NCI-H146 treated with DMSO at 0.1 percent for 48 hours (cell line): ENCODE results near the gene ERVH48-1.
"Not testable (repeated sequence)": the region's sequence is repeated elsewhere in the genome, so short reads cannot be mapped to it uniquely, and the experiment has no call there.

ENCODE experiments used
- DNase-seq: peaks from one replicate; lab custom pipeline; 2025; ENCODE audit not compliant: unreplicated experiment; lab: John Stamatoyannopoulos, UW

ERVH48-1 gene

DNA sequence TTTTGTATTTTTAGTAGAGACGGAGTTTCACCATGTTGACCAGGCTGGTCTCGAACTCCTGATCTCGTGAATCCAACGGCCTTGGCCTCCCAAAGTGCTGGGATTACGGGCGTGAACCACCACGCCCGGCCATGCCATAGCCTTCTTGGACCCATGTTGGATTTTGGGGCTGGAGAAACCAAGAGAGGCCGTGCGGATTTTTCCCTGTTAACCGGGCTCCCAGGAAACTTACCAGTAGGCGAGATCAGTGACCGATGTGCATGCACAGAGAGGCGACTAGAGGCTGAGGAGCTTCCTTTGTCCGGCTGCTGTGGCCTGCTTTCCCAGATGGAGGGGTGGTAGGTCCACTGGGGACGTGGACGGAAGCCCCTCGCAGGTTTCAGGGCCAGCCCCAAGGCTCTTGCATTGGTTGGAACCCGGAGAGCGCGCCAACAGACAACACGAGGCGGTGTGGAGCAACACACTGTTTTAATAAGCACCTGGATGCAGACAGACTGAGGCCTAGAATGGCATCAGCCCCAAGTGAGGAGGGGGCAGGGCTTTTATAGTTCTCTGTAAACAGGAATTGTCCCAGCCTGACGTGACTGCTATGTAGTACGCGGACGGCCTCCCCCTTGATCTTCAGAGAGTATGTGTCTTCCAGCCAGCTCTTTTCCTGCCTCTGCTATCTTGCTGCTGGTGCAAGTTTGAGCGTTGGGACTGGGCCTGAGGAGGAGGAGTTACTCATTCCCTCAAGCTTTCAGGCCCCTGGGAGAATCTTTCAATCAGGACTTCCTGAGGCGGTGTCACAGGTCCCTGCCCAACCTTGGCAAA lies at the start of gene ERVH48-1:
Gene ERVH48-1, minus strand, starts transcription at position 517 of the 813 bp plus-strand sequence. CDS start 6,624 bp downstream, outside the sequence.
- DNase-seq: no peak

DNA sequence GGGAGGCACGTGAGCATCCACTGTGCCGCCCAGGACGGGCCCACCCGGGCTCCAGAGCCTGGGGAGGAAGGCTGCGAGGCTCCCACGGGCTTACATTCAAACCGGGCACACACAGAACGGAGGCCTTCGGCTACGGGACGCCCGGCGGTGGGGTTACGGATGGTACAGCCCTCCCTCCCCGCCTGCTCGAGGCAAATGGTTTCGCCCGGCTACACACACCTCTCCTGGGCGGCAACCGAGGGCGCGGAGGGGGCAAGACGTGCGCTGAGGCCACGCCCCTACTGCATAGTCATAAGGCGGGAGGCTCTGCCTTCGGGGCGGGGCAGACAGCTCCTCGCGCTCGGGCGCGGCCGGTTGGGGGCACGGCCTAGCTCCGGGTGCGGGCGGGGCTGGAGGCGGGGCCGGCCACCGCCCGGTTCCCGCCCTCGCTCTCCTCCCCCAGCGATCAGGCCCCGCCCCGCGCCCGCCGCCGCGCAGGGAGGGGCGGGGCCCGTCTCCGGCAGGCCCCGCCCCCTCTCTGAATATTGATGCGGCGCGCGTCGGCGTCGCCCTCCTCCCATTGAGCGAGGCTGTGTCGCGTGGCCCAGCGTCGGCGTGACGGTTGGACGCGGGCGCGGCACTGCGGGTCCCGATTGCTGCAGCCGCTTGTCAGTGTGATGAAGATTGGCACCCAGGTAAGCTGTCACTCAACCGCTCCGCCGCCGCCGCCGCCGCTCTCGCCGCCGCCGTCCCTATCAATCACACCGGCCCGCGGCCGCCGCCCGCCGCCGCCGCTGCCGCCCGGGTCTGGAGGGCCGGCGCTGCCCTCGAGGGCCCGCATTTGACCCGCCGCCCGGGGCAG lies 48.8 kb upstream of the ERVH48-1 start, which contains the start of gene PKNOX1:
Gene PKNOX1, plus strand, starts transcription at position 572 of the 841 bp plus-strand sequence. CDS start 29,820 bp downstream, outside the sequence.
- peak; percentile 82 for DNase-seq

DNA sequence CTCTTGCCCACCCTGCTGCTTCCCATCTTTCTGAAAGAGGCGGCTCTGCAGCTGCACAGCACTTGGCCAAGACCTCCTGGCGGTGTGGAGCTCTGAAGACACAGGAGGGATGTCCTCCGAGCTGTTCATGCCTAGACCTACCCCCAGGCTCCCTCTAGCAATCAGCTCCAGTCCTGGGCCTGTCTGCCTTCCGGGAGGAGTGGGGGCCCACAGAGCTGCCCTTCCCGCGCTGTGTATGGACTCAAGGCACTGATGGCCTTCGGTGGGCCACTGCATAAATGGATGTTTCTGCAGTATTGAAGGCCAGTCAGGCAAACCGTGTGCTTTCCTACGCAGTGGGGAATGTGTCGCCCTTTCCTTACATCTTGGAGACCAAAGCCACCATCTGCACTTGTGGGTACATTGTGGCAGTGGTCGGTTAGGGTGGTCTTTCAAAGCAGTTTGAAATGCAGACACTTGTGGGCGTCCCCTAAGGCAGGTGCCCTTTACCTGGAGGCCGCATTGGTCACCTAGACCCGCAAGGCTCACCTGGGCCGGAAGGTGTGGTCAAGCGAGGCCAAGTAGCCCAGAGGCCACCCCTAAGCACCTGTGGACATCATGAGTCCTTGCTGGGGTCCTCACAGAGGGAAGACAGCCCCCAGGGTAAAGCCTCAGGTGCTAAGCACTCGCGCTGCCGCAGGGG lies 48.0 kb upstream of the ERVH48-1 start:
- peak; percentile 27 for DNase-seq

DNA sequence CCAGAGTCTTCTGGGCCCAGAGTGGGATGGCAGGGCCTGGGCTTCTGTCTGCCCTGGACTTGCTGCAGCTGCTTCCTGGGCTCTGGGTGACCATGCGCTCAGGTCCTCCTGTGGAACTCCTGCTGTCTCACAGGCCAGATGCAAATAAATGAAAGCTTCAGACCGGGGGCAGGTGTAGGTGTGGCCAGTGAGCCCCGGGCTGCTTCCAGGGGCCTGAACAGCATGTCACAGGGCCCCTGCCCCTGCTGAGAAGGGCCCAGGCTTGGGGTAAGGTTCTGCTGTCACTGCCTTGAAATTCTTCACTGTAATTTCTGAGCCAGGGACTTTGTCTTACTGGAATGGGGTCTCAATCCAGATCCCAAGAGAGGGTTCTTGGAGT lies 46.5 kb upstream of the ERVH48-1 start:
- peak; percentile 5 for DNase-seq

DNA sequence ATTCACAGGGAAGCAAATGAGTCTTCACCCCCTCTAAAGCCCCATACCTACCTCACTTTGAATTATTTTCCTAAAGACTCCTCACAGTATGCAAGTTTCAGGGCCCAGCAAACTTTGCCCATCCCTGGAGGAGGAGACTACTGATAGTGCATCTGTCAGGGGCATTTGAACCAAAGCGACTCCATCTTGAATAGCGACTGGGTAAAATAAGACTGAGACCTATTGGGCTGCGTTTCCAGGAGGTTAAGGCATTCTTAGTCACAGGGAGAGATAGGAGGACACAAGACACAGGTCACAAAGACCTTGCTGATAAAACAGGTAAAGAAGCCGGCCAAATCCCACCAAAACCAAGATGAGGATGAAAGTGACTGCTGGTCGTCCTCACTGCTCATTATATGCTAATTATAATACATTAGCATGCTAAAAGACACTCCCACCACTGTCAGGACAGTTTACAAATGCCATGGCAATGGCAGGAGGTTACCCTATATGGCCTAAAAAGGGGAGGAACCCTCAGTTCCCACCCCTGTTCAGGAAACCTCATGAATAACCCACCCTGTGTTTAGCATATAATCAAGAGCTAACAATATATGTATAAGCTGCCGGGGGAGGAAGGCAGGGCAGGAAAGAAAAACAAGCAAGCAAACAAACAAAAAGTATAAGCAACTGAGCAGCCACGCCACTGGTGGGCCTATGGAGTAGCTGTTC lies 45.7 kb upstream of the ERVH48-1 start:
- DNase-seq: no peak

DNA sequence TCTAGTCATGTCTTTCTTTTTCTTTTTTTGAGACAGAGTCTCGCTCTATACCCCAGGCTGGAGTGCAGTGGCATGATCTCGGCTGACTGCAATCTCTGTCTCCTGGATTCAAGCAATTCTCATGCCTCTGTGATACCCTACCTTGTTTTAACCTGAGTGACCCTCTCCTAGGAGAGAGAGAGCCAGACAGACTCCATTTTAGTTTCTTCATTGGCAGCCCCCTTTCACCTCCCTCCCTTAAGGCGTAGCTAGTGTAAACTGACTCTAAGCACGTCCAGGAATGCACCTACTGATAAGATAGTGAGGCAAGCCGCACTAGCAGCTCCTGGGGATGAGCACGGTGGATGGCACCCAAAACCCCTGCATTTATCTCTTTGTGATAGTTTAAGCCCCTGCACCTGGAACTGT lies 43.8 kb upstream of the ERVH48-1 start:
- DNase-seq: no peak

DNA sequence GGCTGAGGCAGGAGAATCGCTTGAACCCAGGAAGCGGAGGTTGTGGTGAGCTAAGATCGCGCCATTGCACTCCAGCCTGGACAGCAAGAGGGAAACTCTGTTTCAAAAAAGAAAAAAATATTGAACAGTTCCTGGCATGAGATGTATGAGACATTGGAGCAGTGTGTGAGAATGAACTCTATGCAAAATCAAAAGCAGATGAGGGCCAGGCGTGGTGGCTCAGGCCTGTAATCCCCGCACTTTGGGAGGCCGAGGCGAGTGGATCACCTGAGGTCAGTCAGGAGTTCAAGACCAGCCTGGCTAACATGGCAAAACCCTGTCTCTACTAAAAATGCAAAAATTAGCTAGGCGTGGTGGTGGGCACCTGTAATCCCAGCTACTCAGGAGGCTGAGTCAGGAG lies 42.2 kb upstream of the ERVH48-1 start:
- DNase-seq: not testable (repeated sequence)

DNA sequence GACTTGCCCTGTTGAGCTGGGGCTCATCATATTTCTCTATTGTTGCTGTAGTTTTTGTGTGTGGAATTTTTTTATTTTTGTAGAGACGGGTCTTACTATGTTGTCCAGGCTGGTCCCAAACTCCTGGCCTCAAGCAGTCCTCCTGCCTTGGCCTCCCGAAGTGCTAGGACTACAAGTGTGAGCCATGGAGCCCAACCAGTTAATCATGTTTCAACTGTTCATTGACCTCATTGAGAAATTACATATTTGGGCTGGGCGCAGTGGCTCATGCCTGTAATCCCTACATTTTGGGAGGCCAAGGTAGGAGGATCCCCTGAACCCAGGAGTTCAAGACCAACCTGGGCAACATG lies 39.8 kb upstream of the ERVH48-1 start:
- DNase-seq: no peak

DNA sequence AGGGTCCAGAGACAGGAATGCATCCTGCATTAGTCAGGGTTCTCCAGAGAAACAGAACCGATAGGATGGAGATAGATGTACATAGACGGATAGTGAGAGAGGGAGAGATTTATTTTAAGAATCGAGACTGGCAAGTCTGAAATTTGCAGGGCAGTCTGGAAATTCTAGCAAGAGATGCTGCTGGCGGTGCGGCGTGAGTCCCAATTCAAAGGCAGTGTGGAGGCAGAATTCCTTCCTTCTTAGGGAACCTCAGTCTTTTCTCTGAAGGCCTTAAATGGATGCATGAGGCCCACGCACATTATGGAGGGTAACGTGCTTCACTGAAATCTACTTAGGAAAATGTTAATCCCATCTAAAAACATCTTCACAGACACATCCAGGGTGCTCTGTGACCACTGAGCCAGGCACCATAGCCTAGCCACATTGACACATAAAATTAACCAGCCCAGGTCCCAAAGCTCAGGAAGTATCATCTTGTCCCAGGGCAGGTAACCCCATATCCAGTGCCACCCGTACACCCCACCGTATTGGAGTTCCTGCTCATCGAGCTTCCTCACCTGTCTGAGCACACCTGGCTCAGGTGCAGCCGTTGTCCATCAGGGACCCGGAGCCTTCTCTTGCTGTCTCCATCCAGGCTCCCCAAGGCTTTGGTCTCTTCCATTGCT lies 39.2 kb upstream of the ERVH48-1 start:
- no peak for DNase-seq

DNA sequence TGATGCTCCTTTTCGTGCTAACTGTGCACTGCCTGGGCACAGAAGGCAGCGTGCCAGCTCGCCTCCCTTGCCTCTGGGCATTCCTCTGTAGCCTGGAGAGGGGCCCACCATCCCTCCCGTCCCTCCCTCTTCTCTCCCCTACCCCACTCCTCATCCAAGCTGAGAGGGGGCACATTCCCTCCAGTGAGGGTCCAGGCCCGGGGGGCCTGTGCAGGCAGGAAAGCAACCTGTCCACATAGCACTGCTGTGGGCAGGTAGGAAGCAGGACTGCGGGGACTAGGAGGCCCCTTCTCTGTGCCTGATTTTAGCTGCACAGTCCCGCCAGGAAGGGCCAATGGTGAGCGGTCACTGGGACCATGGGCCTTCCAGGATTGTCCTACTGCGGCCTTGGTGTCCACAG lies 38.7 kb upstream of the ERVH48-1 start:
- no peak for DNase-seq

DNA sequence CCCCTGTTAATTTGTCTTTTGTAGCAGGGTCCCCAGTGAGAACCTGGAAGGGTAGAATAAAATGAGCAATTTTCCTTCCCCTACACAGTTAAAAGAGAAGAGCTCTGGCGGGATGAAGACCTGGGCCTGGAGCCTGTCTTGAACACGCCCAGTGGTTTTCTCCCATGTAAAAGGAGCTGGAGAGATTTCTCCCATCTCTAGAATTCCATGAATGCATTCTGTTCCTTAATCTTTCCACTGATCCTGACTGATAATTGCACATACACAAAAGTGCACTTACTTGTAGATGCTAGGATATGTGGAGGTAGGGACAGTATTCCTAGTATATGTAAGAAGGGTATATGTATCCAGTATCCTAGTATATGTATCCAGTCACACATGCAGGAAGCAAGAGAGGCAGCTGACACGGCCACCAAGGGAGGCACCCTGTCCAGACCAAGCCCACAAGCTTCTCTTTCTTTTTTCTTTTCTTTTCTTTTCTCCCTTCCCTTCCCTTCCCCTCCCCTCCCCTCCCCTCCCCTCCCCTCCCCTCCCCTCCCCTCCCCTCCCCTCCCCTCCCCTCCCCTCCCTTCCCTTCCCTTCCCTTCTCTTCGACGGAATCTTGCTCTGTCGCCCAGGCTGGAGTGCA lies 37.1 kb upstream of the ERVH48-1 start:
- no peak for DNase-seq

DNA sequence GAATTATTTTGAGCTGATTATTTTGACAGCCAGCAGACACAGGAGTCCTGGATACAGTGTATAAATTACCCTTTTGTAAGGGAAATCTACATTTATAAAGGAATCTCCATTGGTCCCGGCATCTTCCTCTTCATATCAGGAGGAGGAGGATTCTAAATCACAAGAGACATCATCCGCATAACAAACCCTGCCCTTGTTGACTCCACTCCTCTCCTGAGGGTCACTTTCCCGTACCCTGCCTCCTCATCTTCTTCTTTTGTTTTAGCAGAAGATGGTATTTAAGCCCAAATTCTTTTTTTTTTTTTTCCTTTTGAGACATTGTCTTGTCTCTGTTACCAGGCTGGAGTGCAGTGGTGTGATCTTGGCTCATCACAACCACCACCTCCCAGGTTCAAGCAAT lies 34.3 kb upstream of the ERVH48-1 start:
- no peak for DNase-seq

DNA sequence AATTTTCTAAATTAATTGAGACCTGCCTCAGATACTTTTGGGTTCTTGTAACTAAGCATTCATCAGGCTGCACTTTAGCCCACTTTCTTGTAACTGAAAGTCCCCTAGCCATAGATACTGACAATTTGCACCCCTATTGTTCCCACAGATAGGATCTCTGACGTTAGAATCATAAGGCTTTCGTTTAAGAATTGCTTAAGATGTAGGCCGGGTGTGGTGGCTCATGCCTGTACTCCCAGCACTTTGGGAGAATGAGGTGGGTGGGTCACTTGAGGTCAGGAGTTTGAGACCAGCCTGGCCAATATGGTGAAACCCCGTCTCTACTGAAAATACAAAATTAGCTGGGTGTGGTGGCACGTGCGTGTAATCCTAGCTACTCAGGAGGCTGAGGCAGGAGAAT lies 32.7 kb upstream of the ERVH48-1 start:
- not testable (repeated sequence) for DNase-seq

DNA sequence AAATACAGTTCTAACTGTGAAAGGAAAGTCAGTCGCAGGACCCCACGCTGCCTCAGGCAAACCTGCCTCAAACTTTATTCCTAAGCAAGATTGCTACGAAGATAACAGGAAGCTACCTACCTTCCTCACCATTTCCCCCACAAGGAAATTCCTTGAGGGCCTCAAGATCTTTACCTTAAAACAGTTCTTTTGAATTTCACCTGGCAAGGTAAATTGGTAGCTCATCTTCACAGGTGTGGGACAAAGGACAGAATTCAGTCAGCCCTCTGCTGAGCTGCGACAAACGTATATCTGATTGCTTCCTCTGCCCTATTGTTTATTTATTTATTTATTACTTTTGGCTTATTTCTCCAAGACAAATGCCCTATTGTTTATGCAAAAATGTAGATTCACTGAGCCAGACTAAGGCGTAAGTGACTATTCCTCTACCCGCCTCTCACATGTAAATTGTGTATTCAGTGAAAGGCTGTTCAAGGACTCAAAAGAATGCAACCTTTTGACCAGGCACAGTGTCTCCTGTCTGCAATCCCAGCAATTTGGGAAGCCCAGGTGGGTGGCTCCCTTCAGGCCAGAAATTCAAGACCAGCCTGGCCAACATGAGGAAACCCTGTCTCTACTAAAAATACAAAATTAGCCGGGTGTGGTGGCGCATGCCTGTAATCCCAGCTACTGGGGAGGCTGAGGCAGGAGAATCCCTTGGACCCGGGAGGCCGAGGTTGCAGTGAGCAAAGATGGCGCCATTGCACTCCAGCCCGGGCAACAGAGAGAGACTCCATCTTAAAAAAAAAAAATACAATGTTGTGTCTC lies 31.6 kb upstream of the ERVH48-1 start:
- no peak for DNase-seq

DNA sequence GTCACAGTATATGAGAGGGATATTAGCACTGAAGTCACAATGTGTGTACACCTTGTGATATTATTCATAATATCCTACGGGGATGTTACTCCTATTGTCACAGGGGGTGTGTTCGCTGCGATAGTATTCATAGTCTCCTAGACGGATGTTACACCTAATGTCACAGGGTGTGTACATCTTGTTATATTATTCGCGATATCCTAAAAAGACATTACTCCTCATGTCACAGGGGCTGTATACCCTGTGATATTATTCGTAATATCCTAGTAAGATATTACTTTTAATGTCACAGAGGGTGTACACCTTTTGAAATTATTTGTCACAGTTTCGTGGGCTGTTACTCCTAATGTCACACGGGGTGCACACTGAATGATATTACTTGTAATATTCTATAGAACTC lies 25.8 kb upstream of the ERVH48-1 start:
- DNase-seq: not testable (repeated sequence)

DNA sequence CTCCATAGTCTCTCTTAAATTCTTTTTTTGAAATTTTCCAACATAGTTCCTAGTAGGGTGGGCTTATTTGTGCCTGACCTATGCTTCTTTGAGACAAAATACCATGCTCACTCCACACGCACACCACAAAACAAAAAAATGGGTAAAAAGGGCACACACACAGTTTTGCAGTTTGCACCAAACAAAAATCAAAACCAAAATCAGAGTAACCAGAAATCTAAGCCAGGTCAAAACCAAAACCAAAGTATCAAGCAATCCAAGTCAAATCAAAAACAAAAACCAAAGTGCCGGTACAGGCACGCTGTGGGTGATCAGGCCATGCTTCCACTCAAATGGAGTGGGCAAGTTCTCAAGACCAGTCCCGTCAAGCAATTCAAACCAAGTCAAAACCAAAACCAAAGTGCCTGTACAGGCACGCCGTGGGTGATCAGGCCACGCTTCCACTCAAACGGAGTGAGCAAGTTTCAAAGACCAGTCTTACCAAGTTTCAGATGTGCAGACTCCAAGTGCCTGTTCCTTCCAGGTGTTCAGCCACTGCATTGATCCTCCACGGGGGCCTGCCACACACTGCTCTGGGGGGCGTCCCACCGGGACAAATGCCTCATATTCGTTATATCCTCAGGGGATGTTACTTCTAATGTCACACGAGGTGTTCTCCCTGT lies 23.8 kb upstream of the ERVH48-1 start:
- not testable (repeated sequence) for DNase-seq

DNA sequence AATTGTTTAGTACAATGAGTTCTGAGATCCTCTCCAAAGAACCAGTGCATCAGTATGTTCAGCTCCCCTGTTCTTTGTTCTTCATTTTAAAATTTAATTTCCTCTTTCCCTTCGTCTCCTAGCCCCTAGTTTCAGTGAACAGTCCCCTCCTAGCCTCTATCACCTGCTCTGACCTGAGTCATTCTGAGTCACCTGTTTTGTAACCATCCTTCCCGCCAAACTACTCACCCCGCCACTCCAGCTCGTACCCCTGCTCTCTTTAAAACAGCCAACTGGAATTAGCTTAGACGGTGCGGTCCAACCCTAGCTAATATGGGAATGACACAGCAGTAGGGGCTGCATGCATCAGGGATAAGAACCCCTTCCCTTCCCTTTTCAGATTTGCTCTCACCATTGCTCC lies 16.8 kb upstream of the ERVH48-1 start:
- DNase-seq: no peak

DNA sequence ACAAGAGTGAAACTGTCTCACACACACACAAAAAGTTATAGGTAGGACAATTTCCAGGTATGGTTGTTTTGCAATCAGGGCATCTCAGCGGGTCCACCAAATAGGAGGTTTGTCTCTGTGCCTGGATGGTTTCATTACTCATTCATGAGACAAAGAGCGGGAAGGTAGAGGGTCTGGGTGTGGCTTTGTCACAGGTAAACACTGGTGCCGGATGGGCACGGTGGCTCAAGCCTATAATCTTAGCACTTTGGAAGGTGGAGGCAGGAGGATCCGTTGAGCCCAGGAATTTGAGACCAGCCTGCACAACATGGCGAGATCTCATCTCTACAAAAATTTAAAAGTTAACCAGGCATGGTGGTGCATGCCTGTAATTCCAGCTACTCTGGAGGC lies 16.3 kb upstream of the ERVH48-1 start:
- DNase-seq: no peak
